Smooth muscle cell (in vitro differentiated cells): ENCODE data around the gene SNX10. TPM values are rescaled to one million over a fixed set of nuclear protein-coding genes. Genes with fewer than 3 reads are reported as not detected.

Experiments
- DNase-seq: peaks from one replicate; lab custom pipeline; 2025; ENCODE audit not compliant: unreplicated experiment; lab: John Stamatoyannopoulos, UW
- H2AFZ ChIP-seq: fragments of 200-600 bp; sonication (generic); 2 replicates; pipeline ENCODE4 v1.6.0; 2016; ENCODE audit warnings: antibody characterized with exemption, low read depth, mild to moderate bottlenecking
- H3F3A ChIP-seq: fragments of 200-600 bp; sonication (generic); 2 replicates; pipeline ENCODE4 v1.6.0; 2017; ENCODE audit warnings: antibody characterized with exemption, low read depth
- H3K27ac ChIP-seq: fragments of 200-600 bp; sonication (generic); 2 replicates; pipeline ENCODE4 v1.5.1; 2016; ENCODE audit warnings: low read depth, mild to moderate bottlenecking
- H3K27me3 ChIP-seq: fragments of 200-600 bp; sonication (generic); 2 replicates; pipeline ENCODE4 v1.6.1; 2016; ENCODE audit warnings: low read depth, mild to moderate bottlenecking
- H3K36me3 ChIP-seq: fragments of 200-600 bp; sonication (generic); 2 replicates; pipeline ENCODE4 v1.5.1; 2016; ENCODE audit warnings: low read depth
- H3K4me1 ChIP-seq: fragments of 200-600 bp; sonication (generic); 2 replicates; pipeline ENCODE4 v1.5.1; 2016; ENCODE audit warnings: low read depth
- H3K4me2 ChIP-seq: fragments of 200-600 bp; sonication (generic); 2 replicates; pipeline ENCODE4 v1.6.0; 2016; ENCODE audit warnings: mild to moderate bottlenecking
- H3K4me3 ChIP-seq: fragments of 200-600 bp; sonication (generic); 2 replicates; pipeline ENCODE4 v1.5.1; 2016; ENCODE audit warnings: mild to moderate bottlenecking
- H3K79me2 ChIP-seq: fragments of 200-600 bp; sonication (generic); 2 replicates; pipeline ENCODE4 v1.6.0; 2016; ENCODE audit warnings: low read depth, mild to moderate bottlenecking
- H3K9ac ChIP-seq: fragments of 200-600 bp; sonication (generic); 2 replicates; pipeline ENCODE4 v1.6.0; 2016; ENCODE audit warnings: low read depth
- H3K9me3 ChIP-seq: fragments of 200-600 bp; sonication (generic); replicated peaks from 2 replicates; pipeline ENCODE4 v1.5.1; 2016; ENCODE audit warnings: low read depth
- H4K20me1 ChIP-seq: fragments of 200-600 bp; sonication (generic); 2 replicates; pipeline ENCODE4 v1.6.0; 2016; ENCODE audit warnings: low read depth
- WGBS: methylation state at CpG from one replicate; pipeline ENCODE4 v1.1.7; 2016; ENCODE audit warnings: low lambda C conversion rate; 5-methylcytosine and 5-hydroxymethylcytosine counted together
- polyA plus RNA-seq: library from polyadenylated mRNA; unstranded; fragments of >200 nt; fragmentation: Nextera tagmentation; extraction: Ambion mirVana; gene quantifications from 2 replicates; pipeline ENCODE4 v1.2.1, GENCODE V29; 2016
- total RNA-seq: library from RNA; depleted of rRNA; stranded (reverse); fragments of >200 nt; gene quantifications from 2 replicates; pipeline ENCODE4 v1.2.3, GENCODE V29; 2014
- TF ChIP-seq, protein P1 (sequence below): fragments of 200-600 bp; sonication (generic); IDR thresholded peaks from 2 replicates; pipeline ENCODE4 v1.5.1; 2017; ENCODE audit warnings: borderline replicate concordance, mild to moderate bottlenecking, antibody characterized with exemption; ENCODE audit not compliant: insufficient read depth, poor library complexity, severe bottlenecking

Gene SNX10
- total and polyA plus RNA-seq, 2 experiments from 2014 or later: 1.1 to 2.2 TPM

DNA sequence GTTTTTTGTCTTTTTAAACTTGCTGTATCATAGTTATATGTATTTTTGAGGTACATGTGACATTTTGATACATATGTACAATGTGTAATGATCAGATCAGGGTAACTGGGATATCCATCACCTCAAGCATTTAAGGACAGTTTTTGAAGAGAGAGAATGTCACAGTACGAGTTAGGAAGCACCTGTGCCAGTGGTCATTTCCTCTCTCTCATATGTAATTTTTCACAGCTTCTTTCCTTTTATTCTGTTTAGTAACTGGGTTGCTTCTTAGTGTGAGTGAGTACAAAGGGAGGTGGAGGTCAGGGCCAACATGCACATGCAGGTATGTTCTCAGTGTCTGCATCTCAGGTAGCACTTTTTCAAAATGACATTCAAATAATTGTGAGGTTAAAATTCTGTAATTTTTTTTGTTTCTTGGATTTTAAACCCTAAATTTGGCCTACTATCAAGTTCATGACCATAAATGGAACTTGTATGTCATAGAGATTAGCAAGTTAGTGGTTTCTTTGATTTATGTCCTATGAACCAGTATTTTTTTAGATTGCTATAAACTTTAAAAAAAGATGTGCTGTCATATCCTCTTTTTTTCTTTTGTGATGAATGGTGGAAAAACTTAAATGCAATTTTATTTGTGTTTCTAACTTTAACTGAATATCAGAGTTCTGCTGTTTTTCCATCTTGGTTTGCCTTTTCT lies 42.7 kb downstream of the SNX10 start:
- WGBS: 89% methylated on average over 1 of the region's 1 CpG
- no peak overlapping the region for H3K9ac ChIP-seq

DNA sequence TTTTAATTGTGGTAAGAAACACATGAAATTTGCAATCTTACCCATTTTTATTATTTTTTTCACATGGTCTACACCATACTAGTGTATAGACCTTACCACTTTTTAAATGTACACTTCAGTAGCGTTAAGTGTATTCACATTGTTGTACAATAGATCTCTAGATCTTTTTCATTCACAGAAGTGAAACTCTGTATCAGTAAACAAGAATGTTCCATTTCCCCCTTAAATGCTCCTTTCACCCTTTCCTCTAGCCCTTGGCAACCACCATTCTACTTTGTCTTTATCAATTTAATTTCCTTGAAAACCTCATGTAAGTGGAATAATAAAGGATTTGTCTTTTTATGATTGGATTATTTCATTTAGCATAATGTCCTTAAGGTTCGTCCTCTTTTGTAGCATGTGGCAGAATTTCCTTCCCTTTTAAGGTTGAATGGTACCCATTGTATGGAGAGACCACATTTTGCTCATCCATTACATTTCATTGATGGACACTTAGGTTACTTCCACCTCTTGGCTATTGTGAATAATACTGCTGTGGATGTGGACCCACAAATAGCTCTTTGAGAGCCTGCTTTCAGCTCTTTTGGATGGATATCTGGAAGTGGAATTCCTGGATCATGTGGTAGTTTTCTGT lies 45.7 kb downstream of the SNX10 start:
- H2AFZ ChIP-seq: no peak overlapping the region
- no peaks in the 10 kb centered on the region for H3F3A ChIP-seq
- no peak for DNase-seq
- no peak overlapping the region for H3K9ac ChIP-seq
- no peaks in the 10 kb centered on the region for H3K36me3 ChIP-seq
- H3K27me3 ChIP-seq: no peaks in the 10 kb centered on the region
- 45% methylated on average over 2 of the region's 2 CpGs for WGBS
- no peaks in the 10 kb centered on the region for H4K20me1 ChIP-seq
- no peak overlapping the region for H3K27ac ChIP-seq
- H3K79me2 ChIP-seq: no peaks in the 10 kb centered on the region
- H3K4me2 ChIP-seq: no peak overlapping the region
- TF ChIP-seq, protein P1, sequence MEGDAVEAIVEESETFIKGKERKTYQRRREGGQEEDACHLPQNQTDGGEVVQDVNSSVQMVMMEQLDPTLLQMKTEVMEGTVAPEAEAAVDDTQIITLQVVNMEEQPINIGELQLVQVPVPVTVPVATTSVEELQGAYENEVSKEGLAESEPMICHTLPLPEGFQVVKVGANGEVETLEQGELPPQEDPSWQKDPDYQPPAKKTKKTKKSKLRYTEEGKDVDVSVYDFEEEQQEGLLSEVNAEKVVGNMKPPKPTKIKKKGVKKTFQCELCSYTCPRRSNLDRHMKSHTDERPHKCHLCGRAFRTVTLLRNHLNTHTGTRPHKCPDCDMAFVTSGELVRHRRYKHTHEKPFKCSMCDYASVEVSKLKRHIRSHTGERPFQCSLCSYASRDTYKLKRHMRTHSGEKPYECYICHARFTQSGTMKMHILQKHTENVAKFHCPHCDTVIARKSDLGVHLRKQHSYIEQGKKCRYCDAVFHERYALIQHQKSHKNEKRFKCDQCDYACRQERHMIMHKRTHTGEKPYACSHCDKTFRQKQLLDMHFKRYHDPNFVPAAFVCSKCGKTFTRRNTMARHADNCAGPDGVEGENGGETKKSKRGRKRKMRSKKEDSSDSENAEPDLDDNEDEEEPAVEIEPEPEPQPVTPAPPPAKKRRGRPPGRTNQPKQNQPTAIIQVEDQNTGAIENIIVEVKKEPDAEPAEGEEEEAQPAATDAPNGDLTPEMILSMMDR: no peak
- H3K4me3 ChIP-seq: no peak overlapping the region
- H3K4me1 ChIP-seq: no peaks in the 10 kb centered on the region
- H3K9me3 ChIP-seq: no peaks in the 10 kb centered on the region

More for the DNA sequence above, 42.7 kb downstream of the SNX10 start:
- no peaks in the 10 kb centered on the region for H3K27me3 ChIP-seq
- no peak overlapping the region for H3K27ac ChIP-seq
- H4K20me1 ChIP-seq: no peaks in the 10 kb centered on the region
- no peaks in the 10 kb centered on the region for H3K36me3 ChIP-seq
- H2AFZ ChIP-seq: no peak overlapping the region
- no peak overlapping the region for H3K4me3 ChIP-seq
- TF ChIP-seq, protein P1: no peak
- H3F3A ChIP-seq: no peaks in the 10 kb centered on the region
- no peaks in the 10 kb centered on the region for H3K9me3 ChIP-seq
- no peaks in the 10 kb centered on the region for H3K79me2 ChIP-seq
- no peak overlapping the region for H3K4me2 ChIP-seq
- H3K4me1 ChIP-seq: no peaks in the 10 kb centered on the region
- no peak for DNase-seq

DNA sequence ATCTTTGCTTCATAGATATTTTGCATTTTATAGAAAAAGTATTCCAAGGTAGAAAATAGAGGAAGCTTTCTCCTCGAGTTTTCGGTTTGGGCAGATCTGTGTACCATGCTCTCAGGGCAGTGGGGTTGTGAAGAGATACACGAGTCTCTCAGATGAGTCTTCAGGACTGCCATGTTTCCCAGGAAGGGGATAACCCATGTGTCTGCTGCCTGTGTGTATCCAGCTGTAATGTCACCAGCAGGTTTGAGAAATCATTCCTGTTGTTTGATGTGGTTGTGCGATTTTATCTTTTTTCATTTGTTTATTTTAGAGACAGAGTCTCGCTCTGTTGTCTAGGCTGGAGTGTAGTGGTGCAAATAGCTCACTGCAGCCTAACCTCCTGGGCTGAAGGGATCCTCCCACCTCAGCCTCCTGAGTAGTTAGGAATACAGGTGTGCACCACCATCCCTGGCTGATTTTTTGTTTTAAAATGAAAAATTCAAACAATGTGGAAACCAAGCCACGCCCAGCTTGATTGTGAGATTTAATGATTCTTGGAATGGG lies 48.9 kb downstream of the SNX10 start:
- no peak overlapping the region for H3K4me3 ChIP-seq
- no peaks in the 10 kb centered on the region for H3K9me3 ChIP-seq
- TF ChIP-seq, protein P1: no peak
- WGBS: 90% methylated on average over 6 of the region's 6 CpGs
- H3K79me2 ChIP-seq: no peaks in the 10 kb centered on the region
- no peak for DNase-seq
- H3K9ac ChIP-seq: no peak overlapping the region
- H3F3A ChIP-seq: no peaks in the 10 kb centered on the region
- H3K36me3 ChIP-seq: no peaks in the 10 kb centered on the region
- no peaks in the 10 kb centered on the region for H4K20me1 ChIP-seq
- H3K4me2 ChIP-seq: no peak overlapping the region
- H3K27me3 ChIP-seq: no peaks in the 10 kb centered on the region
- H3K27ac ChIP-seq: no peak overlapping the region
- H3K4me1 ChIP-seq: no peaks in the 10 kb centered on the region
- H2AFZ ChIP-seq: no peak overlapping the region
